Measurements from ENCODE around the gene TXNIP. TPM values are rescaled to one million over a fixed set of nuclear protein-coding genes. Genes with fewer than 3 reads are reported as not detected.

The TXNIP gene
- total RNA-seq, 1 donor from 2014 or later = 945 TPM

DNA sequence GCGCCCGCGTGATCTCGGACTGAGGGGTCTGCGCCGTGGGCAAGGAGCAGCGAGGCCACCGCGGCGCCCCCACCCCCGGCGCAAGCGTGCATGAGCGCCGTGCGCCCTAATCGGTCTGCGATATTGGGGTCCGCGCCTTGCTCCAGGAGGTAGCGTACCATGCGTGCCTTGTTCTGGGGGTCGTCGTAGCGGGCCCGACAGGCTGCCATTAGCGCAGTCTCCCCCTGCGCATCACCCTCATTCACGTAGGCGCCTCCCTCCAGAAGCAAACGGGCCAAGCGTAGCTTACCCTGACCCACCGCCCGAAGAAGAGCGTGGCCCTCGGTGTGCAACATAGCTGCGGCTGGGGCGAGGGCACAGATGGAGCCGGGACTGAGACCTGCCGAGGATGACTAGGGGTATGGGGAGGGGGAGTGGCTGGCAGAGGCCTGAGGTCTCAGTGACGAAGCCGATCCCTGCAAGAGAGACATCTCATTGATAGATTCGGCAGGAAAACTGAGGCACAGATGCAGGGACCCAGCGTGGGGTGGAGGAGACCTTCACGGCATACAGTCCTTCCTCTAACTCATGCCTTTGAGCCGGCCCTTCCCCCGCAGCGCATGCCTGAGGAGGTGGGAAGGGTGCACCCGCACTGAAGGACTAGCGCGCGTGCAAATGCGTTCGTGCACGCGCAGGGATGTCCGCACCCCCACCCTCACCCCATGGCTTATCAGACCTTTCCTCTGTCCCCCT, 34.8 kb downstream of the TXNIP start:
- no peaks in the 10 kb centered on the region for H3K36me3 ChIP-seq
- intact Hi-C loops (cut with DNase I) = no loop called here
- H3K27ac ChIP-seq = peak overlapping the region; percentile 82
- H3K9me3 ChIP-seq = no peaks in the 10 kb centered on the region
- TF ChIP-seq, protein P1, sequence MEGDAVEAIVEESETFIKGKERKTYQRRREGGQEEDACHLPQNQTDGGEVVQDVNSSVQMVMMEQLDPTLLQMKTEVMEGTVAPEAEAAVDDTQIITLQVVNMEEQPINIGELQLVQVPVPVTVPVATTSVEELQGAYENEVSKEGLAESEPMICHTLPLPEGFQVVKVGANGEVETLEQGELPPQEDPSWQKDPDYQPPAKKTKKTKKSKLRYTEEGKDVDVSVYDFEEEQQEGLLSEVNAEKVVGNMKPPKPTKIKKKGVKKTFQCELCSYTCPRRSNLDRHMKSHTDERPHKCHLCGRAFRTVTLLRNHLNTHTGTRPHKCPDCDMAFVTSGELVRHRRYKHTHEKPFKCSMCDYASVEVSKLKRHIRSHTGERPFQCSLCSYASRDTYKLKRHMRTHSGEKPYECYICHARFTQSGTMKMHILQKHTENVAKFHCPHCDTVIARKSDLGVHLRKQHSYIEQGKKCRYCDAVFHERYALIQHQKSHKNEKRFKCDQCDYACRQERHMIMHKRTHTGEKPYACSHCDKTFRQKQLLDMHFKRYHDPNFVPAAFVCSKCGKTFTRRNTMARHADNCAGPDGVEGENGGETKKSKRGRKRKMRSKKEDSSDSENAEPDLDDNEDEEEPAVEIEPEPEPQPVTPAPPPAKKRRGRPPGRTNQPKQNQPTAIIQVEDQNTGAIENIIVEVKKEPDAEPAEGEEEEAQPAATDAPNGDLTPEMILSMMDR (IDR thresholded peaks at IDR 0.05) = no peak
- peak; percentile 75 for DNase-seq
- no peak for ATAC-seq
- H3K4me3 ChIP-seq = peak overlapping the region; percentile 73
- H3K4me1 ChIP-seq = peaks cover 54% of the 10 kb centered on the region
- no peaks in the 10 kb centered on the region for H3K27me3 ChIP-seq

- DNase-seq = peak; percentile 65
- TF ChIP-seq, protein P1 (IDR thresholded peaks at IDR 0.05) = no peak
- no peak for ATAC-seq
- Histone ChIP-seq H3K27ac (peak overlapping the region; percentile 82), H3K27me3 (no peaks in the 10 kb centered on the region), H3K4me1 (peaks cover 59% of the 10 kb centered on the region), H3K36me3 (no peaks in the 10 kb centered on the region), H3K4me3 (peak overlapping the region; percentile 73), H3K9me3 (no peaks in the 10 kb centered on the region)
- intact Hi-C loops (cut with DNase I) = no loop called here
Measured at GRCh38 chr1:145961109-145961424, 35.3 kb downstream of the TXNIP start.

DNA sequence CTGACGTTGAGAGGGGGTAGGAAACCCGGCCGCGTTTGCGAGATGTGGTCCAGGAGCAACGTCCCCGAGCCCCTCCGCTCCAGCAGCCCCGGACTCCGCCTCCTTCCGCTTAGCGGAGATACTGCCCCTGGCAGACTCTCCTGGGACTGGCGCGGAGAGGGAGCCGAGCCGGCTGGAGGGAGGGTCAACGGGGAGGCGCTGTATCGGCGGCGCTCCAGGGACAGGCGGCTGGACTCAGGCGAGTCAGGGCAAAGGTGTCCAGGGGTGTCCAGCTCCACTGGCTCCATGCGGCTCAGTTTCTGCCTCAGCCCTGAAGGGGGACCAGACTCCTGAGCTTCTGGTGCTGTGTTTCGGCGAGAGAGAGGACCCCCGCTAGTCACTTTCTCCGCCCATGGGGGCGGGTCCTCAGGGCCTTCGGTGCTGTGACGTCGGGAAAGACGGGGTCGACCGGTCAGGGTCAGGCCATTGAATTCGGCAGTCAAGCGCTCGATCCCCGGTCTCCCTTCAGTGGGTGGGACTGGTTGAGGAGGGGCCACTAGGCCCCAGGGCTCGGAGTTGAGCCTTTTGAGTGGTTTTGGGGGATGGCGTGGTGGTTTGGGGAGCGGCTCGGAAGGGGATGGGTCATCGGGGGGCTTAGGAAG, 35.8 kb downstream of the TXNIP start:
- Histone ChIP-seq H3K4me3 (peak overlapping the region; percentile 73), H3K36me3 (no peaks in the 10 kb centered on the region), H3K27me3 (no peaks in the 10 kb centered on the region), H3K27ac (peak overlapping the region; percentile 82), H3K9me3 (no peaks in the 10 kb centered on the region), H3K4me1 (peaks cover 59% of the 10 kb centered on the region)
- peak; percentile 42 for ATAC-seq
- TF ChIP-seq, protein P1 (IDR thresholded peaks at IDR 0.05) = peak; percentile 31
- peak; percentile 88 for DNase-seq
- intact Hi-C loops (cut with DNase I) = no loop called here

GRCh38 chr1:145959957-145960467, 36.4 kb downstream of the TXNIP start:
- H3K4me1 ChIP-seq = peaks cover 59% of the 10 kb centered on the region
- ATAC-seq (no peak), DNase-seq (no peak)
- H3K27ac ChIP-seq = peak overlapping the region; percentile 82
- no peaks in the 10 kb centered on the region for H3K9me3 ChIP-seq
- TF ChIP-seq, protein P1 (IDR thresholded peaks at IDR 0.05) = no peak
- no peaks in the 10 kb centered on the region for H3K36me3 ChIP-seq
- peak overlapping the region; percentile 73 for H3K4me3 ChIP-seq
- intact Hi-C loops (cut with DNase I) = no loop called here
- no peaks in the 10 kb centered on the region for H3K27me3 ChIP-seq

DNA sequence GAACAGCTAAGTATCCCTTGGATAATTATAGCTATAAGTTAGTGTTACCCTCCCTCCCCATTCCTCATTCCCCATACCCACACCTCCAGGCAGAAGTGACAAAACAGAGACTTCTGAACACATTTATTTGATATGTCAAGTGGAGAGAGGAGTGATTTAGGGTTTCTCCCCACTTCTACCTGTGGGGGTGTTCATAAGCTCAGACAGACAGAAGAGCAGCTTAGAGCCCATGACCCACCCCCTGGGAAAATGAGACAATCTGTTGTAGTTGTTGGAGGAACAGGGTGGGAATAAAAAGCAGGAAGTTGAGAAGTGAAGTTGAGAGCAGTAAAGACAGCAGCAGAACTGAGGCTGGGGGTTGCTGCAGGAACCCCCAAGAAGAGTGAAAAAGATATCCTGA, 37.0 kb downstream of the TXNIP start:
- H3K27me3 ChIP-seq = no peaks in the 10 kb centered on the region
- H3K36me3 ChIP-seq = no peaks in the 10 kb centered on the region
- H3K27ac ChIP-seq = no peak overlapping the region
- no peak overlapping the region for H3K4me3 ChIP-seq
- ATAC-seq (no peak), DNase-seq (no peak)
- TF ChIP-seq, protein P1 (IDR thresholded peaks at IDR 0.05) = no peak
- peaks cover 66% of the 10 kb centered on the region for H3K4me1 ChIP-seq
- intact Hi-C loops (cut with DNase I) = no loop called here
- no peaks in the 10 kb centered on the region for H3K9me3 ChIP-seq
